Right hindlimb (tissue), 1 donor: Measurements from ENCODE around the gene IQGAP1.
"Not testable (repeated sequence)": the region's sequence is repeated elsewhere in the genome, so short reads cannot be mapped to it uniquely, and the experiment has no call there.

Experiments used
- DNase-seq: peaks from one replicate; pipeline ENCODE4 v3.0.0-alpha.2; 2018

The IQGAP1 gene, protein sequence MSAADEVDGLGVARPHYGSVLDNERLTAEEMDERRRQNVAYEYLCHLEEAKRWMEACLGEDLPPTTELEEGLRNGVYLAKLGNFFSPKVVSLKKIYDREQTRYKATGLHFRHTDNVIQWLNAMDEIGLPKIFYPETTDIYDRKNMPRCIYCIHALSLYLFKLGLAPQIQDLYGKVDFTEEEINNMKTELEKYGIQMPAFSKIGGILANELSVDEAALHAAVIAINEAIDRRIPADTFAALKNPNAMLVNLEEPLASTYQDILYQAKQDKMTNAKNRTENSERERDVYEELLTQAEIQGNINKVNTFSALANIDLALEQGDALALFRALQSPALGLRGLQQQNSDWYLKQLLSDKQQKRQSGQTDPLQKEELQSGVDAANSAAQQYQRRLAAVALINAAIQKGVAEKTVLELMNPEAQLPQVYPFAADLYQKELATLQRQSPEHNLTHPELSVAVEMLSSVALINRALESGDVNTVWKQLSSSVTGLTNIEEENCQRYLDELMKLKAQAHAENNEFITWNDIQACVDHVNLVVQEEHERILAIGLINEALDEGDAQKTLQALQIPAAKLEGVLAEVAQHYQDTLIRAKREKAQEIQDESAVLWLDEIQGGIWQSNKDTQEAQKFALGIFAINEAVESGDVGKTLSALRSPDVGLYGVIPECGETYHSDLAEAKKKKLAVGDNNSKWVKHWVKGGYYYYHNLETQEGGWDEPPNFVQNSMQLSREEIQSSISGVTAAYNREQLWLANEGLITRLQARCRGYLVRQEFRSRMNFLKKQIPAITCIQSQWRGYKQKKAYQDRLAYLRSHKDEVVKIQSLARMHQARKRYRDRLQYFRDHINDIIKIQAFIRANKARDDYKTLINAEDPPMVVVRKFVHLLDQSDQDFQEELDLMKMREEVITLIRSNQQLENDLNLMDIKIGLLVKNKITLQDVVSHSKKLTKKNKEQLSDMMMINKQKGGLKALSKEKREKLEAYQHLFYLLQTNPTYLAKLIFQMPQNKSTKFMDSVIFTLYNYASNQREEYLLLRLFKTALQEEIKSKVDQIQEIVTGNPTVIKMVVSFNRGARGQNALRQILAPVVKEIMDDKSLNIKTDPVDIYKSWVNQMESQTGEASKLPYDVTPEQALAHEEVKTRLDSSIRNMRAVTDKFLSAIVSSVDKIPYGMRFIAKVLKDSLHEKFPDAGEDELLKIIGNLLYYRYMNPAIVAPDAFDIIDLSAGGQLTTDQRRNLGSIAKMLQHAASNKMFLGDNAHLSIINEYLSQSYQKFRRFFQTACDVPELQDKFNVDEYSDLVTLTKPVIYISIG (N-terminal part only)

GRCh38 chr15:90387534-90388461, at the start of gene IQGAP1:
TSS of gene IQGAP1 (plus strand) at chr15:90388242. CDS start at chr15:90388342, 100 bp downstream.
- DNase-seq = peak; percentile 97

GRCh38 chr15:90338532-90338931, 49.5 kb upstream of the IQGAP1 start:
- no peak for DNase-seq

GRCh38 chr15:90340345-90340744, 47.7 kb upstream of the IQGAP1 start:
- DNase-seq = no peak

GRCh38 chr15:90343302-90343790, 44.7 kb upstream of the IQGAP1 start:
- DNase-seq = no peak

- no peak for DNase-seq
Observed at GRCh38 chr15:90344662-90345061, 43.4 kb upstream of the IQGAP1 start.

GRCh38 chr15:90345857-90346256, 42.2 kb upstream of the IQGAP1 start:
- DNase-seq = no peak

- not testable (repeated sequence) for DNase-seq
Observed at GRCh38 chr15:90347431-90348065, 40.5 kb upstream of the IQGAP1 start.

- no peak for DNase-seq
Observed at GRCh38 chr15:90348456-90348855, 39.6 kb upstream of the IQGAP1 start.

- DNase-seq = no peak
Observed at GRCh38 chr15:90349072-90349471, 39.0 kb upstream of the IQGAP1 start.

DNA sequence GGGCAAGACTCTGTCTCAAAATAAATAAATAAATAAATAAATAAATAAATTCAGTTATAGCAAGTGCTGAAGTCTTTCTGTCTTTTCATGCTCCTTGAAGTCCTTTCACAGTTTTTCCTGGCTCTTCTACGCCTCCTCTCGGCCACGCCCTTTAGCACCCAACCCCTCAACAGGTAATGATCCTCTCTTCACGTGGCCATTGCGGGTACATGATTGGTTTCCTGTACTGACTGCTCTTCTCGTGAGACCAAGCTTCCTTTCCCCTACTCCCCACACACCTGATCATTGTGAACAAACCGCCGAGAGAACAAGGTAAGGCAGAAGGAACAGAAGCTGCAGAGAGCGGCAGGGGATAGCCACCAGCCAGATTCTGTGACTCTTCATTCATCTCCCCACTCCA, 38.2 kb upstream of the IQGAP1 start:
- no peak for DNase-seq

DNA sequence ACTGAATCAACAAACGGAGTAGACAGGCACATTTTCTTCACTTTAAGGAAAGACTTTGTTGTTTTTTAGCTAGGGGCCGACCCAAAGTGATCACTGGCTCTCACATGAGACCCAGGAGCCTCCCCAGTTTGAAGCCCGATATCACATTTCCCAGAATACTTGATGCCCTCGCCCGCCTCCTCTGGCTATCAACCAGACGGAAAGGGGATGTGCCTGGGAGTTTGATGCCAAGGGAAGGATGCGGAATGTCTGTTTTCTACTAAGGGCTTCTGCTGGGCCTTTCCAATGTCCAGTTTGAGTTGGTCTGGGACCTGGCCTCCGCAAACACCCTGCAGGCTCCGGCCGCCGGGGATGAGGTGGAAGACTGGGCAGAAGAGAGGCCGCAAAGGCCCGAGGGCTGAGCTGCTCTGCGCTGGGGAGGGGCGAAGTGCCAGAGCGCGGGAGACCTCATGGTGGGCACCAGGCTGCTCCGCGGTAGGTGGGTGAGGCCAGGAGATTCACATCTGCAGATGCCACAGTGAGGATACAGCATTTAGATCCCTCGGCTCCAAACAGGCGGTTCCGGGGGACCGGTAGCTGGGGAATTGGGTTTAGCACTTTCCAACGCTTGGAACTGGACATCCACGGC, 36.4 kb upstream of the IQGAP1 start:
- DNase-seq = no peak

GRCh38 chr15:90352107-90352893, 35.7 kb upstream of the IQGAP1 start, which contains the start of gene ZNF774:
TSS of gene ZNF774 (plus strand) at chr15:90352284. CDS start at chr15:90354661, 2,377 bp downstream.
- peak; percentile 93 for DNase-seq

- DNase-seq = no peak
Observed at GRCh38 chr15:90354986-90355385, 33.1 kb upstream of the IQGAP1 start.

DNA sequence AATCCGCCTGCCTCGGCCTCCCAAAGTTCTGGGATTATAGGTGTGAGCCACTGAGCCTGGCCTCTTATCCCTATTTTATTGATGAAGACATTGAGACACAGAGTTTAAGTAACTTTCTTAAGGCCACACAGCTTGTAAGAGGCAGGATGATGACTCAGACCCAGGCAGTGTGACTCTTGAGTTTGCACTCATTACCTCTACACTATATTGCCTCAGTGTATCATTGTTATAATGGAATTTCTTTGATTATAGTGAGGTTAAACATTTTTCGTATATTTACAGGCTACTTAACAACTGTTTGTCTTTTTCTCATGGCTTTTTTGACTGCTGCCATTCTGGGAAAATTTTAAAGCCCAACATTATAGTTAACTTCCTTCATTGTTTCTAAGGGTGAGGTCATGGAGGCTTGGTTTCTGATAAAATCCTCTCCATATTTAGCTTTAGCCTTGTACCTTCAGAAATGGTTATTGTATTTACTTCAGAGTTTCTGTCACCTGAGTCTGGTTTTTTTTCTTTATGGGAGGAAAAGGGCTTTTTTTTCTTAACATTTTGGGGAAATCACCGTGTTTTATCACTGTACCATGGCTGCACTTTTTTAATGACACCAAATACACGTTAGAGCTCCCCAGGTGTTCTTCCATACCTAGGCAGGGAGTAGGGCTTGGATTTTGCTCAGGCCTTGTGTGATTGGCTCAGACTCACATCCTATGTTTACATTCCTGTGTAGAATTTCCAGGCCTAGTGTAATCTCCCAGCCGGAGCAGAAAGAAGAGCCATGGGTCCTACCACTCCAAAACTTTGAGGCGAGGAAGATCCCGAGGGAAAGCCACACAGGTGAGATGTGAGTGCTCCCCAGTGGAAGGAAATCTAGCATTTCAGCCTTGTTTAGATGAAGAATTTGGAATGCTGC, 29.7 kb upstream of the IQGAP1 start:
- no peak for DNase-seq

GRCh38 chr15:90360746-90361145, 27.3 kb upstream of the IQGAP1 start:
- DNase-seq = no peak

DNA sequence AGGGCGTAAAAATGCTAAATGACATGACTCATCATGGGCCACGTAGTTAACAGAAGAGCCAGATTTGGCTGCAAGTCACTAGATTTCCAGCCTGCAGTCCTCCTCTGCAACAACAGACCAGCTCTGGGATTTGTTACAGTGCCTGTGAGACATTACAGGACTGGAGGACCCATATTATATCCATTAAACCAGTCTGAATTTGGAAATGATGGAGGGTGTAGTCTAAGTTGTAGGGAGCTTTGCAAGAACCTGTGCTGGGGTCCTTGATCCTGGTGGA, 25.2 kb upstream of the IQGAP1 start:
- no peak for DNase-seq

- no peak for DNase-seq
Observed at GRCh38 chr15:90364251-90364650, 23.8 kb upstream of the IQGAP1 start.

DNA sequence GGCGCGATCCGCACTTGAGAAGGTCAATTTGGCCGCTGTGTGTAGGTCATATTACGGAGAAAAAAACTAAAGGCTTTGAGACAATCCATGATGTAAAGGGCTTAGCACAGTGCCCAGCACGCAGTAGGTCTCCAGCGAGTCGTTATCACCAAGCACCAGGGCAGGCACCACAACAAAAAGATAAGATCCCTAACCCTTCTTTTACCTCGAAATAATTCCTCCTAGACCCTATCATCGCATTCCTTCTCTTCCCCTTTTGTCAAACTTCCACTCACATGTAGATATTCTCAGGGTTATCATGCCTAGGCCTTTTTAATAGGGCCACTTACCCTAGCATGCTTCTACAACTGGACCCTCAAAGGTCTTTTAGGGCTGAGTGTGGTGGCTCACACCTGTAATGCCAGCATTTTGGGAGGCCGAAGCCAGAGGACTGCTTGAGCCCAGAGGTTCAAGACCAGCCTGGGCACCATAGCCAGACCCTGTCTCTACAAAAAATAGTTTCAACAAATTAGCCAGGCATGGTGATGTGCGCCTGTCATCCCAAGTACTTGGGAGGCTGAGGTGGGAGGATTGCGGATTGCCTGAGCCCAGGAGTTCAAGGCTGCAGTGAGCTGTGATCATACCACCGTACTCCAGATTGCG, 22.5 kb upstream of the IQGAP1 start:
- no peak for DNase-seq
